Transverse colon (tissue), 3 donors: Measurements from ENCODE around the gene LMBR1.

ENCODE experiments used
- EP300 ChIP-seq: sonication (generic); formaldehyde crosslinking; IDR thresholded peaks from one replicate; pipeline ENCODE4 v1.6.1; 2017; ENCODE audit warnings: antibody characterized with exemption, low read depth
- POLR2A ChIP-seq: fragments of 450-650 bp; IDR thresholded peaks from one replicate; pipeline ENCODE4 v1.6.1; 2016; ENCODE audit warnings: antibody characterized with exemption, mild to moderate bottlenecking, moderate library complexity
- TF ChIP-seq, protein P1 (sequence below), 5 experiments: fragments of 200-600 bp in 3 of 5; fragments of 450-650 bp in 2 of 5; sonication (generic) in 3 of 5; IDR thresholded peaks; 1 replicate in 2 of 5; 2 replicates in 3 of 5; pipeline ENCODE4 v1.5.1; 2016 to 2017; ENCODE audit warnings: antibody characterized with exemption in 5 of 5, inconsistent platforms in 3 of 5, mild to moderate bottlenecking in 2 of 5, moderate library complexity in 1 of 5

GRCh38 chr7:156776527-156776926, 116.5 kb downstream of the LMBR1 start:
- TF ChIP-seq, protein P1, sequence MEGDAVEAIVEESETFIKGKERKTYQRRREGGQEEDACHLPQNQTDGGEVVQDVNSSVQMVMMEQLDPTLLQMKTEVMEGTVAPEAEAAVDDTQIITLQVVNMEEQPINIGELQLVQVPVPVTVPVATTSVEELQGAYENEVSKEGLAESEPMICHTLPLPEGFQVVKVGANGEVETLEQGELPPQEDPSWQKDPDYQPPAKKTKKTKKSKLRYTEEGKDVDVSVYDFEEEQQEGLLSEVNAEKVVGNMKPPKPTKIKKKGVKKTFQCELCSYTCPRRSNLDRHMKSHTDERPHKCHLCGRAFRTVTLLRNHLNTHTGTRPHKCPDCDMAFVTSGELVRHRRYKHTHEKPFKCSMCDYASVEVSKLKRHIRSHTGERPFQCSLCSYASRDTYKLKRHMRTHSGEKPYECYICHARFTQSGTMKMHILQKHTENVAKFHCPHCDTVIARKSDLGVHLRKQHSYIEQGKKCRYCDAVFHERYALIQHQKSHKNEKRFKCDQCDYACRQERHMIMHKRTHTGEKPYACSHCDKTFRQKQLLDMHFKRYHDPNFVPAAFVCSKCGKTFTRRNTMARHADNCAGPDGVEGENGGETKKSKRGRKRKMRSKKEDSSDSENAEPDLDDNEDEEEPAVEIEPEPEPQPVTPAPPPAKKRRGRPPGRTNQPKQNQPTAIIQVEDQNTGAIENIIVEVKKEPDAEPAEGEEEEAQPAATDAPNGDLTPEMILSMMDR (IDR thresholded peaks at IDR 0.05): no peak
- no peak for TF ChIP-seq POLR2A
- TF ChIP-seq EP300: no peak
